ENCODE measurements around the gene PGAM2.
A peak's percentile ranks its signal among the peaks of the same experiment; 100 is the strongest.

The PGAM2 gene

GRCh38 chr7:44068054-44068453, 2.7 kb upstream of the PGAM2 start:
- DNase-seq (ENCODE audit: low spot score), result no peak

DNA sequence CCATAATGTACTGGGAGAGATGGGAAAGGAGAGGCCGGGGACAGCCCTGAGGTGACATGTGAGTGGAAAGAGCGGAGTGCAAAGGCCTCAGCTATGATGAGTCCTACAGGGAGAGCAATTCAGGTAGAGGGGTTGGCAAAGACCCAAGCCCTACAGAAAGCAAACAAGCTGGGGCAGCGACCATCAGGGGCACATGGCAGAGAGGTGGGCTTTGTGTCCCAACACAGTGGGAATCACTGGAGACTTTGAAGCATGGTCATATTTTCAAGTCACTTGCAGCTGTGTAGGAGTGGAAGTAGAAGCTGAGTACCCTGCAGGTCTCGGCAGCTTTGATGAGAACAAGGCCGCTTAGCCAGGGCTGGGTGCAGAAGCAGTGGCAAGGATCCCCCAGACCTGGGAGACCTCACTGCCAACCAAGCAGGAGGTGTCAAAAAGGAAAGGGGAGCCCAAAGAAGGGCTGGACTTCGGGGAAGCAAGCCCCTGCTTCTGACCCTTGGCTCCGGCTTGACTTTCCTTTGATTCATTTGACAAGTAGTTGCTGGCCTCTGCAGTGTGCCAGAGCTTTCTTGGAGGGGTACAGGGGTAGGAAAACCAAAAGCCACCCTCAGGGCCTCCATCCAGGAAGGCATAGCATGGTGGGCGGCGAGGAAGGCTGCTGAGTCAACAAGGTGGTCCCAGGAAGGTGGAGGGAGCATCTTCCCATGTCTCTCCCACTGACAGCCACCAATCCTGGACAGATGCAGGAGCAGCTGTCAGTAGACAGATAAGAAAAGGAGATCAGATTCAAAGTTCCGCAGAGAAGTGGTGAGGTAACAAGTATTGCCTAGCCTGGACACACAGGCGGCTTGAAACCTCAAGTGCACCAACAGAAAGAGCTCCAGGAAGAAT, 1.9 kb upstream of the PGAM2 start:
- H3K27ac ChIP-seq, result no peak overlapping the region
- DNase-seq (ENCODE audit: low spot score), result no peak
- TF ChIP-seq CTCF (IDR thresholded peaks at IDR 0.05), result no peak
- no peak overlapping the region for H3K4me3 ChIP-seq

More at GRCh38 chr7:44068054-44068453, 2.7 kb upstream of the PGAM2 start:
- TF ChIP-seq CTCF (IDR thresholded peaks at IDR 0.05), result no peak
- no peak overlapping the region for H3K27ac ChIP-seq
- no peak overlapping the region for H3K4me3 ChIP-seq

DNA sequence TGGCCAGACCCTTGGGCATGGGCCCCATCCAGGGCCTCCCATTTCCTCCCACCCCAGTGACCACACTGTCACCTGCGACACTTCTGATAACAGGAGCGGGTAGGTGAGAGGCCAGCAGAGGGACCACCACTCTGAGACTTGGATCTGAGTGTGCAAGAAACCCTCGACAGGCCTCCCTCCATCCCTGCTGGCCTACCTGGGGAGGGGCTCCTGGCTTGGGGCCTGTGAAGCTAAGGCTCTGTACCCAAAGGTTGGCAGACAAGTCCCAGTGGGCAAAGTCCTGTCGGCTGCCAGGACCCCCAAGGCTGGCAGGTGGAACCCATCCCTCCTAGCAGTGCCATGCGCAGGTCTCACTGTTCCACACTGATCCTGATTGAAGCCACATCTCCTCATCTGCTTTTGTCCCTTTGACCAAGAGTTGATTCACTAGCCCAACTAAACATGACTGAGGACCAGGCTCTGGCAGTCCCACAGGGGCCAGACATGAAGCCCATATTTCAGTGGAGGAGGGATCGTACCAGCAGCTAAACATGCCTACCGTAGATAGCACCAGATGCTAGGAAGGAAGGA, 1.2 kb upstream of the PGAM2 start:
- Histone ChIP-seq H3K27ac (no peak overlapping the region), H3K4me3 (no peak overlapping the region)
- peak; percentile 66 for DNase-seq (ENCODE audit: low spot score)
- TF ChIP-seq CTCF (IDR thresholded peaks at IDR 0.05), result no peak

DNA sequence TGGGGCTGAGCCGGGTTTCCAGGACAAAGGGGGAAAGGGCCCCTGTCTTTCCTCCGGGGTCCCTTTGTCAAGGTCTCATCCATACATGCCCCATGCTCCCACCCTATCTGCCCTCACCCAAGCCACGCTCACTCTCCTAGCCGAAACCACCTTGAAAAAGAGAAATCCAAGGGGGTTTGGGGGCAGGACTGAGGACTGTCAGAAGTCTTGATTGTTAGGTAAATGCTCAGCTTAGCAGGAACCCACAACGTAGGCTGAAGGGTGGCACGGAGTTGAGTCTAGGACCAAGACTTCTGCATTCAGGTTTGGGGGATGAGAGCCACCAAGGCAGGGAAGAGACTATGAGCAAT, 719 bp upstream of the PGAM2 start:
- peak overlapping the region in 1 of 2 donors; percentile 19 for H3K27ac ChIP-seq

GRCh38 chr7:44064791-44065430, 456 bp downstream of the PGAM2 start:
- Histone ChIP-seq H3K27ac (peak overlapping the region; percentile 19 to 35), H3K4me3 (peak overlapping the region; percentile 46)
- no peak for TF ChIP-seq CTCF (IDR thresholded peaks at IDR 0.05)
- peak; percentile 67 for DNase-seq (ENCODE audit: low spot score)

More for the DNA sequence above, 719 bp upstream of the PGAM2 start:
- H3K4me3 ChIP-seq, result no peak overlapping the region
- no peak for TF ChIP-seq CTCF (IDR thresholded peaks at IDR 0.05)
- peak; percentile 71 for DNase-seq (ENCODE audit: low spot score)

DNA sequence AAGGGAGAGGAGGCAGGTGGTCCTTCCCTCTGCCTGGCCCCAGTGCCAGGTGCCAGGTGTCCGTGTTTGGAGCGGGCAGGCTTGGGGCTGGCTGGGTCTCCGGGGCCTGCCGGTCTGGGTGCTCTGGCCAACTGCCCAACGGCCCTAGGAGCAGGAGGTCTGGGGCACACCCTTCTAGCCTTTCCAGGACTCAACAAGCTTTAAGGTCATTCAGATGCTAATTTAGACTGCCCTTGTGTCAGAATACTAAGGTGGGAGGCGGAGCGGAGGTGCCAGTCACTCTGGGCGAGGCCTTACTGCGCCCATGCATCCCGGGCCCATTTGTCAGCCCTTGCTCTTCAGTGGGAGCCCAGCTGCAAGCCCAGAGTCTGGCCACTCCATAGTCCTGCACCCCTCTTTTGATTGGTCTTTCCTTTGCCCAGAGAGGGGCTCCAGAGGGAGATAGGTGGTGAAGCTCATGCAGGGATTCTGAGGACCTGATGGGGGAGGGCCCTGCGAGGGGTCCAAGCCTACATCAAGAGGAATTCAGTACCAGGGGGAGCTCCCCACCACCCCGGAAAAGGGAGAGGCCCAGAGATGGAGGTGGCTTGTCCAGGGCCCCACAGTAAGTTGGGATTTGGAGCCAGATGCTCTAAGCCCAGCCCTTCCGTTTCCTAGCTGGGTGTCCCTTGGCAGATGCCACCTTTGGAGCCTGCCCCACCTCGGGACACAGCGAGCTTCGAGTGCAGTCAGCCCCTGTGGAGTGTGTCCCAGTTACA, 1.3 kb downstream of the PGAM2 start:
- no peak overlapping the region for H3K4me3 ChIP-seq
- no peak for TF ChIP-seq CTCF (IDR thresholded peaks at IDR 0.05)
- peak overlapping the region; percentile 35 to 43 for H3K27ac ChIP-seq
- peak; percentile 73 for DNase-seq (ENCODE audit: low spot score)

All from coronary artery (tissue), 2 donors.